ENCODE data around the gene DBN1. TPM values are rescaled to one million over a fixed set of nuclear protein-coding genes. Genes with fewer than 3 reads are reported as not detected.

DBN1 gene
- total RNA-seq, 4 donors from 2014 or later = 89.8 to 139 (median 111) TPM

DNA sequence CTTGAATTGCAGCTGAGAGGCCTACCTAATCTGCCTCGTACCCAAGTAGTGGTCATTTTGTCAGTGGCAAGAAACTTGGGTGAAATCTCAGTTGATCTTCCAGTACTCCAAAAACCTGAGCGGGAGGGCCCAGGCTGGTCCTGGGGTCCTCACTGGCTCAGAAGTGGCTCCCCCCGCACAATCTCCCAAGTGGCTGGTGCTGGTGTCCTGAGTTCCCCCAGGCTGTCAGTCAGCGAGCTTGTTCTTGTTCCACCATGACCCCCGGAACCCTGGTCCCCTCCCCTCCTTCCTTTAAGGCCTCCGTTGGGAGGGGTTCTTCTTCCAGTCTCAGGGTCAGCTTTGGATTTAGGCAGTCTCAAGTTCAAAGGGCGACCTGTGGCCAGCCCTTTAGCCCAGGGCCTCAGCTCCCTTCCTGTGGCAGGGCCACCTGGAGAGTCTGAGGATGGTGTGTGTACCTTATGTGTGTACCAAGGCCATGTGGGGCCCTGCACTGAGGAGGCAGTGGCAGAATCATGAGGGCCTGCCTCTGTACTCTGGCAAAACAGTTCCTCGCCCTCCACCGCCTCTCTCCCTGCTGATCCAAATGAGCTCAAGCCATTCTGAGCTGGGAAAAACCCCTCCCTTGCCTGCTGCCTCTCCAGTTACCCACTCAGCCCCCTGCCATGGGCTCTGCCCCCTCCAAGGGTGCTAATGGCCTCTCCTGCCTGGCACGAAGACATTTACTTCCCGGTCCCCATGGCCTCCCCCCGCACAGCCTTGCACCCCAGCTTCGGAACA, 4.5 kb upstream of the DBN1 start:
- H3K27ac ChIP-seq = peak overlapping the region in 3 of 4 donors; percentile 5 to 81 (median 44)
- 82 to 88% methylated on average over 12 to 13 of the region's 13 CpGs for WGBS, 2 donors
- no peak for DNase-seq (ENCODE audit: low spot score in 2 of 2)
- no peak overlapping the region for H3K4me3 ChIP-seq
- H3K27me3 ChIP-seq = no peaks in the 10 kb centered on the region
- peaks cover 0 to 73% (median 14%) of the 10 kb centered on the region in 4 donors for H3K4me1 ChIP-seq
- H3K9me3 ChIP-seq = no peaks in the 10 kb centered on the region
- no peak for TF ChIP-seq POLR2A (IDR thresholded peaks at IDR 0.05)
- TF ChIP-seq, protein P1, sequence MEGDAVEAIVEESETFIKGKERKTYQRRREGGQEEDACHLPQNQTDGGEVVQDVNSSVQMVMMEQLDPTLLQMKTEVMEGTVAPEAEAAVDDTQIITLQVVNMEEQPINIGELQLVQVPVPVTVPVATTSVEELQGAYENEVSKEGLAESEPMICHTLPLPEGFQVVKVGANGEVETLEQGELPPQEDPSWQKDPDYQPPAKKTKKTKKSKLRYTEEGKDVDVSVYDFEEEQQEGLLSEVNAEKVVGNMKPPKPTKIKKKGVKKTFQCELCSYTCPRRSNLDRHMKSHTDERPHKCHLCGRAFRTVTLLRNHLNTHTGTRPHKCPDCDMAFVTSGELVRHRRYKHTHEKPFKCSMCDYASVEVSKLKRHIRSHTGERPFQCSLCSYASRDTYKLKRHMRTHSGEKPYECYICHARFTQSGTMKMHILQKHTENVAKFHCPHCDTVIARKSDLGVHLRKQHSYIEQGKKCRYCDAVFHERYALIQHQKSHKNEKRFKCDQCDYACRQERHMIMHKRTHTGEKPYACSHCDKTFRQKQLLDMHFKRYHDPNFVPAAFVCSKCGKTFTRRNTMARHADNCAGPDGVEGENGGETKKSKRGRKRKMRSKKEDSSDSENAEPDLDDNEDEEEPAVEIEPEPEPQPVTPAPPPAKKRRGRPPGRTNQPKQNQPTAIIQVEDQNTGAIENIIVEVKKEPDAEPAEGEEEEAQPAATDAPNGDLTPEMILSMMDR (IDR thresholded peaks at IDR 0.05) = no peak
- TF ChIP-seq EP300 (IDR thresholded peaks at IDR 0.05) = no peak
- H3K36me3 ChIP-seq = peaks cover 0 to 17% (median 0%) of the 10 kb centered on the region in 3 donors

DNA sequence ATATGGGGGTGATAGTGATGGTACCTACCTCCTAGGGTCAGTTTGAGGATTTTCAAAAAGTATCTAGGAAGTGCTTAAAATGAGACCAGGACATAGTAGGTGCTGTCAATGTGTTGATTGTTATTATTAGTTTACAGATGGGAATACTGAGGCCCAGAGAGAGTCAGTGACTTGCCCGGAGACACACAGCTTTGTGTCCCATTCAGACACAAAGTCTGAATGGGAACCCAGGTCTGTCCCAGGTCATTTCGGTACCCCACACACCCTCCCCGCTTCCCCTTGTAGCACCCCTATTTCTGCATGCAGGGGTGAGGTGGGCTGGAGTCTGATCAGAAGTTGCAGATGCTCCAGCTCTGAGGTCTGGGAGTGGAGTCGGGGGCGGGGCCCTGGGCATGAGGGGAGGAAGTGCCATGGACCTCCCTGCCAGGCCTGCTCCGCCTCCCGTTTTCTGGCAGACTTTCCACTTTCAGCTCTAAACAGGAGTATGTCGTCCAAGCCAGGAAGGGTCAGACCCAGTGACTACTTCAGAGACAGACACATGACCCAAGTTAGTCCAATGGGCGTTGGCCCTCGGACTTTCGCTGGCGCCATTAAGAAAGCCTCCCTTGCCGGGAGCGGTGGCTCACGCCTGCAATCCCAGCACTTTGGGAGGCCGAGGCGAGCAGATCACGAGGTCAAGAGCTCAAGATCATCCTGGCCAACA, 3.2 kb upstream of the DBN1 start:
- Histone ChIP-seq H3K4me1 (peaks cover 0 to 85% (median 25%) of the 10 kb centered on the region in 4 donors), H3K9me3 (no peaks in the 10 kb centered on the region), H3K27me3 (no peaks in the 10 kb centered on the region), H3K4me3 (no peak overlapping the region), H3K36me3 (peaks cover 0 to 8% (median 0%) of the 10 kb centered on the region in 3 donors), H3K27ac (peak overlapping the region in 2 of 4 donors; percentile 44 to 81)
- TF ChIP-seq, protein P1 (IDR thresholded peaks at IDR 0.05) = no peak
- TF ChIP-seq EP300 (IDR thresholded peaks at IDR 0.05) (no peak), POLR2A (IDR thresholded peaks at IDR 0.05) (no peak)
- WGBS, 2 donors = 65 to 68% methylated on average over 17 to 18 of the region's 18 CpGs
- DNase-seq (ENCODE audit: low spot score in 2 of 2) = peak in 1 of 2 donors; percentile 45

DNA sequence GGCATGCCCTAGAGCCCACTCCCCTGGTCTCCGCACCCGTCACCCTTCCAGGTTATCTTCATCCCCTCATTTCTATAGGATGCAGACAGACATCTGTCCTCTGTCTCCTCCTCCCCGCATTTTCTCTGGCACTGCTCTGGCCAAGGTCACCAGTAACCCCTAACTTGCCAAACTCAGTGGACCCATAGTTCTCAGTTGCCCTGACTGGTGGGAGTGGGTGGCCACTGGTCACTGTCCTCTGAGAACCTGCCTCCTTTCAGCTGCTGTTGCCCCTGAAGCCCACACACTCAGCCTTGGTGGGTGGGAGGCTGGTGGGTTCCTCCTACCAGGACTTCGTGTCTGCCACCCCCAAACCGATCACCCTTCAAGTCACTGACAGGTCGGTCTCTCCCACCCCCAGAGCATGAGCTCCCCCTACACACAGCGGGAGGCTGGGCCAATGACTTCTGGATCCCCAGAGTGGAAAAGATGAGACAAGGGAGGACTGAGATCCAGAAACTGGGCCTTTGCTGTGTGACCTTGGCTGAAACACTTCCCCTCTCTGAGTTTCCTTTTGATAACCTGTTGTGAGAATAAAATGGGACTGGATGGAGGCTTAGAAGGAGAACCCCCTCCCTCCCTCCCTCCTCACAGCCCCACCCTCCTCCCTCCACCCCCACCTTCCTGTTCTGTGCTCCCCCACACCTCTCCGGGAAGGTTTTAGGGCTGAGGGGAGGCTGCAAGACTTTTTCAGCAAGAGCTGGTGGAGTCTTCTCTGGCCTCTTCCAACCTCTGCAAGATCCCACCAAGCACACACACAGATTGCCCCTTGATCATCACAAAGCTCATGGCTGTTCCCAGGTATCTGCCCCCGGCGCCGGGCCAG, 2.4 kb upstream of the DBN1 start:
- no peak for DNase-seq (ENCODE audit: low spot score in 2 of 2)
- 57 to 63% methylated on average over 11 of the region's 11 CpGs for WGBS, 2 donors
- Histone ChIP-seq H3K4me1 (peaks cover 0 to 85% (median 29%) of the 10 kb centered on the region in 4 donors), H3K27ac (peak overlapping the region in 3 of 4 donors; percentile 23 to 97 (median 81)), H3K4me3 (no peak overlapping the region), H3K27me3 (no peaks in the 10 kb centered on the region), H3K9me3 (no peaks in the 10 kb centered on the region), H3K36me3 (no peaks in the 10 kb centered on the region)
- TF ChIP-seq, protein P1 (IDR thresholded peaks at IDR 0.05) = no peak
- no peak for TF ChIP-seq POLR2A (IDR thresholded peaks at IDR 0.05)
- TF ChIP-seq EP300 (IDR thresholded peaks at IDR 0.05) = no peak

DNA sequence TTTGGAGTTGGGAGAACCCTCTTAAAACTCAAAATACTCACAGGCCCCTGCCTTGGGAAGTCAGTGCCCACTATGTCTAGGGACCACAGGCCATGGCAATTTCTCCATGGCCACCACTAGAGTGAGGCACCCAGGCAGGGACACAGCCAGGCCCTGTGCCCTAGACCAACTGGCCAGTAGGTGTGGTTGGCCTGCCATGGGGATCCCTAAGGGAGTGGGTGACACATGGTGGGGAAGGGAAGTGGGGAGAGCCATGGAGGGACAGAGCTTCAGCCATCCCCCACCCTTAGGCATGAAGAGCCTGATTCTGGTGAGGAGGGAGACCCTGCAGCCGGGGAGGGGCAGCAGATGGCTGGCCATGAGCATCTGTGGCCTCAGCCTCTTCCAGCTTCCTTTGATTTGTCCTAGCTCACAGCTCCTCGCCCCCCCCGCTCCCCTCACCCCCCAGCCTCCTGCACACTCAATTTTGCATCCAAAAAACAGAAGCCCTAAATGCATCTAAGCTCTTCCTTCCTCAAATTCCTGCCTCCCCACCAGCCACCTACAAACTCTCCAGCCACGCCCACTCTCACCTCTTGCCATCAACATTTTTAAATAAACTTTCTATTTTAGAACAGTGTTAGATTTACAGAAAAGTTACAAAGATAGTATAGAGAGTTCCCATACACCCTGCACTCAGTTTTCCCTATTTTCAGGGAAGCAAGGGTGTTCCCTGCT, 1.6 kb upstream of the DBN1 start:
- Histone ChIP-seq H3K36me3 (no peaks in the 10 kb centered on the region), H3K27ac (peak overlapping the region in 2 of 4 donors; percentile 93 to 97), H3K27me3 (no peaks in the 10 kb centered on the region), H3K9me3 (no peaks in the 10 kb centered on the region), H3K4me1 (peaks cover 0 to 86% (median 30%) of the 10 kb centered on the region in 4 donors), H3K4me3 (no peak overlapping the region)
- DNase-seq (ENCODE audit: low spot score in 2 of 2) = no peak
- no peak for TF ChIP-seq POLR2A (IDR thresholded peaks at IDR 0.05)
- 45 to 50% methylated on average over 4 of the region's 4 CpGs for WGBS, 2 donors

All from tibial nerve (tissue), 4 donors.